GM04504 (cell line): Measurements from ENCODE around the gene TP53AIP1.

Experiments used
- DNase-seq: peaks from one replicate; pipeline ENCODE4 v3.0.0-alpha.2; 2012; ENCODE audit warnings: low read depth

Gene TP53AIP1

GRCh38 chr11:128905345-128906184 is 37.1 kb downstream of the TP53AIP1 start:
- no peak for DNase-seq

GRCh38 chr11:128904656-128905344 is 37.9 kb downstream of the TP53AIP1 start:
- no peak for DNase-seq

- DNase-seq: no peak
Measured at GRCh38 chr11:128904303-128904655, 38.4 kb downstream of the TP53AIP1 start.

- no peak for DNase-seq
Measured at GRCh38 chr11:128903248-128904061, 39.2 kb downstream of the TP53AIP1 start.

GRCh38 chr11:128902515-128903066 is 40.1 kb downstream of the TP53AIP1 start:
- no peak for DNase-seq

- DNase-seq: no peak
Measured at GRCh38 chr11:128901653-128902514, 40.8 kb downstream of the TP53AIP1 start.

- DNase-seq: no peak
Measured at GRCh38 chr11:128900468-128900867, 42.2 kb downstream of the TP53AIP1 start.

- DNase-seq: no peak
Measured at GRCh38 chr11:128898580-128899344, 43.9 kb downstream of the TP53AIP1 start.

- no peak for DNase-seq
Measured at GRCh38 chr11:128897826-128898225, 44.8 kb downstream of the TP53AIP1 start.

GRCh38 chr11:128896356-128896755 is 46.3 kb downstream of the TP53AIP1 start:
- no peak for DNase-seq

- no peak for DNase-seq
Measured at GRCh38 chr11:128895526-128895925, 47.1 kb downstream of the TP53AIP1 start.

- no peak for DNase-seq
Measured at GRCh38 chr11:128894685-128895084, 48.0 kb downstream of the TP53AIP1 start.

- DNase-seq: no peak
Measured at GRCh38 chr11:128894286-128894681, 48.4 kb downstream of the TP53AIP1 start.

GRCh38 chr11:128893578-128894285 is 48.9 kb downstream of the TP53AIP1 start:
- no peak for DNase-seq

GRCh38 chr11:128892866-128893565 is 49.7 kb downstream of the TP53AIP1 start:
- DNase-seq: no peak

- DNase-seq: no peak
Measured at GRCh38 chr11:128891913-128892398, 50.7 kb downstream of the TP53AIP1 start.

GRCh38 chr11:128890543-128891368 is 51.9 kb downstream of the TP53AIP1 start, which contains the start of gene KCNJ5:
TSS of gene KCNJ5 (plus strand) at chr11:128891356. CDS start at chr11:128911274, 19,918 bp downstream.
- no peak for DNase-seq

- no peak for DNase-seq
Measured at GRCh38 chr11:128890216-128890542, 52.5 kb downstream of the TP53AIP1 start.
